Stimulated activated CD8-positive, alpha-beta memory T cell treated with anti-CD3 and anti-CD28 coated beads, Interleukin-15, amount 100 ng/mL, for 4 hours (primary cell): ENCODE data around the gene CLBA1.

ENCODE experiments used
- DNase-seq, 2 donors: peaks; one replicate each; pipeline ENCODE4 v3.0.0-alpha.2; 2020; ENCODE audit warnings: low read depth in 2 of 2

Gene CLBA1

GRCh38 chr14:105005329-105005928 lies 19.8 kb downstream of the CLBA1 start:
- no peak for DNase-seq

GRCh38 chr14:105005929-105006830 lies 20.6 kb downstream of the CLBA1 start:
- no peak for DNase-seq

- no peak for DNase-seq
These were observed 21.4 kb downstream of the CLBA1 start for GRCh38 chr14:105006831-105007592.

- no peak for DNase-seq
These were observed 22.1 kb downstream of the CLBA1 start for GRCh38 chr14:105007593-105008264.

- DNase-seq = no peak
These were observed 24.5 kb downstream of the CLBA1 start for GRCh38 chr14:105010106-105010505.

GRCh38 chr14:105010891-105011291 lies 25.3 kb downstream of the CLBA1 start:
- DNase-seq = no peak

GRCh38 chr14:105011312-105011990 lies 25.9 kb downstream of the CLBA1 start:
- DNase-seq = no peak

GRCh38 chr14:105012171-105012985 lies 26.8 kb downstream of the CLBA1 start:
- no peak for DNase-seq

GRCh38 chr14:105013150-105013785 lies 27.7 kb downstream of the CLBA1 start:
- no peak for DNase-seq

- no peak for DNase-seq
These were observed 28.4 kb downstream of the CLBA1 start for GRCh38 chr14:105014032-105014431.

GRCh38 chr14:105014631-105015030 lies 29.0 kb downstream of the CLBA1 start:
- DNase-seq = no peak

GRCh38 chr14:105015242-105015641 lies 29.7 kb downstream of the CLBA1 start:
- no peak for DNase-seq

- DNase-seq = no peak
These were observed 30.3 kb downstream of the CLBA1 start for GRCh38 chr14:105015905-105016304.

- no peak for DNase-seq
These were observed 32.8 kb downstream of the CLBA1 start for GRCh38 chr14:105018414-105018813.

- DNase-seq = peak; percentile 32 to 38
These were observed 34.5 kb downstream of the CLBA1 start for GRCh38 chr14:105019861-105020814.

GRCh38 chr14:105020815-105021655 lies 35.4 kb downstream of the CLBA1 start, which contains the start of gene CDCA4:
CDCA4 (minus strand) TSS chr14:105021083; CDS start chr14:105011929, 9,154 bp downstream.
- DNase-seq = peak; percentile 94 to 98

GRCh38 chr14:105021656-105022275 lies 36.2 kb downstream of the CLBA1 start:
- no peak for DNase-seq
